ENCODE results near the gene BCHE.

- TF ChIP-seq POLR2A (IDR thresholded peaks at IDR 0.05) (no peak), CTCF (IDR thresholded peaks at IDR 0.05) (no peak)
Measured at GRCh38 chr3:165748094-165748493, 89.1 kb downstream of the BCHE start.

Measured in thyroid gland (tissue), 4 donors.